Measurements from ENCODE around the gene DHX58.

- TF ChIP-seq CTCF (IDR thresholded peaks at IDR 0.05) (no peak), POLR2A (IDR thresholded peaks at IDR 0.05) (no peak)
These were observed 34.8 kb downstream of the DHX58 start for GRCh38 chr17:42077755-42078154.
